ENCODE measurements around the gene FANCE. TPM values are rescaled to one million over a fixed set of nuclear protein-coding genes. Genes with fewer than 3 reads are reported as not detected.

FANCE gene
- total and polyA plus RNA-seq, 8 donors, result 5.4 to 13.7 (median 11.6) TPM

DNA sequence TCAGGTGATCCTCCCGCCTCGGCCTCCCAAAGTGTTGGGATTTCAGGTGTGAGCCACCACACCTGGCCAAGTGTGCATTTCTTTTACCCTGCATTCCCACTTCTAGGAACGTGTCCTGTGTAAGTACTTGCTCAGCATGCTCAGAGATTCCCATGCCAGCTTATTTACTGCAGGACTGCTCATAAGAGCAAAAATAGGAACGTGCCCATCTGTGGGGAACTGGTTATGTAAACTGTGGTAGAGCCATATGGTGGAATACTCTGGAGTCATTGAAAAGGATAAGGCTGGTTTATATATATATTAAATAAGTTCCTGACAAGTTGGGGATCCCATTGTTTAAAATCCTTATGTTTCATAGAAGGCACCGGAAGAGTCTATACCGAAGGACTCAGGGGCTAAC, 38.2 kb upstream of the FANCE start:
- intact Hi-C loops (cut with DNase I), result no loop called here
- Histone ChIP-seq H3K27ac (no peak overlapping the region), H3K27me3 (no peaks in the 10 kb centered on the region), H3K4me3 (no peak overlapping the region), H3K36me3 (peaks cover 0 to 55% of the 10 kb centered on the region in 2 donors), H3K9me3 (no peaks in the 10 kb centered on the region), H3K4me1 (peaks cover 3 to 25% of the 10 kb centered on the region in 2 donors)
- ATAC-seq (no peak), DNase-seq (no peak)
- TF ChIP-seq, protein P1, sequence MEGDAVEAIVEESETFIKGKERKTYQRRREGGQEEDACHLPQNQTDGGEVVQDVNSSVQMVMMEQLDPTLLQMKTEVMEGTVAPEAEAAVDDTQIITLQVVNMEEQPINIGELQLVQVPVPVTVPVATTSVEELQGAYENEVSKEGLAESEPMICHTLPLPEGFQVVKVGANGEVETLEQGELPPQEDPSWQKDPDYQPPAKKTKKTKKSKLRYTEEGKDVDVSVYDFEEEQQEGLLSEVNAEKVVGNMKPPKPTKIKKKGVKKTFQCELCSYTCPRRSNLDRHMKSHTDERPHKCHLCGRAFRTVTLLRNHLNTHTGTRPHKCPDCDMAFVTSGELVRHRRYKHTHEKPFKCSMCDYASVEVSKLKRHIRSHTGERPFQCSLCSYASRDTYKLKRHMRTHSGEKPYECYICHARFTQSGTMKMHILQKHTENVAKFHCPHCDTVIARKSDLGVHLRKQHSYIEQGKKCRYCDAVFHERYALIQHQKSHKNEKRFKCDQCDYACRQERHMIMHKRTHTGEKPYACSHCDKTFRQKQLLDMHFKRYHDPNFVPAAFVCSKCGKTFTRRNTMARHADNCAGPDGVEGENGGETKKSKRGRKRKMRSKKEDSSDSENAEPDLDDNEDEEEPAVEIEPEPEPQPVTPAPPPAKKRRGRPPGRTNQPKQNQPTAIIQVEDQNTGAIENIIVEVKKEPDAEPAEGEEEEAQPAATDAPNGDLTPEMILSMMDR (IDR thresholded peaks at IDR 0.05), result no peak

DNA sequence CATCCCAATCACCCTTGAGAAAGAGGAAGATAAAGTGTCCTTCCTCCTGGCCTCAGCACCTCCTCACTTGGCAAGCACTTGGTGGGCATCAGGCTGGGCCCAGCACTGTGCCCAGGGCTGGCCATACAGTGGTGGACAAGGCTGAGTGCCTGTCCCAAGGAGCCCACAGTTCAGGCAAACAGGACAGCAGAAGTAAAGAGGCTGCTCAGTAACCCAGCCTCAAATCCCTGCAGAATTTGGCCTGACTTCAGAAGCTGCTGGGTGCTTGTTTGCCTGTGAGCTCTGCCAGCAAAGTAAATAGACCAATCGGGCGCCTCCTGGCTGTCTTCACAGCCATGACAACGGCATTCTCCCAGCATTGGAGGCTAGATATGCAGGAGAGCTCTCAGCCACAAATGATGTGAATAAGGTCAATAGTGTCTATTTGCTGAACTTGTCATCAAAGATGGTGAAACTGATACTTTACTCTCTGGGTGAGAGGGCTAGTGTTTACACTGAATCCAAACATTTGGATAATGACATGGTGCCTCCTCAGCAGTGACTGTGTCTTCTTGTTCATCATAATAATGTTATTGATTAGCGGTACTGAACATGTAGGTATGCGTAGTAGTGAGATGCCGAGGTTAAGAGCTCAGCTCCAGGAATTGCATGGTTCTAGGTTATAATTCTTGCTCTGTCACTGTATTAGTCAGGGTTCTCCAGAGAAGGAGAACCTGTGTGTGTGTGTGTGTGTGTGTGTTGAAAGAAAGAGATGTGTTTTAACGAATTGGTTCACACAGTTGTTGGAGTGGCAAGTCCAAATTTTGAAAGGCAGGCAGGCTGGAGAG, 36.9 kb upstream of the FANCE start:
- ATAC-seq, result peak; percentile 90
- H3K36me3 ChIP-seq, result peaks cover 0 to 62% of the 10 kb centered on the region in 2 donors
- H3K9me3 ChIP-seq, result no peaks in the 10 kb centered on the region
- H3K4me3 ChIP-seq, result no peak overlapping the region
- intact Hi-C loops (cut with DNase I), result no loop called here
- TF ChIP-seq, protein P1 (IDR thresholded peaks at IDR 0.05), result peak; percentile 22 to 33
- no peak overlapping the region for H3K27ac ChIP-seq
- no peaks in the 10 kb centered on the region for H3K27me3 ChIP-seq
- H3K4me1 ChIP-seq, result peaks cover 3 to 35% of the 10 kb centered on the region in 2 donors
- peak in 3 of 4 donors; percentile 61 to 88 (median 69) for DNase-seq

DNA sequence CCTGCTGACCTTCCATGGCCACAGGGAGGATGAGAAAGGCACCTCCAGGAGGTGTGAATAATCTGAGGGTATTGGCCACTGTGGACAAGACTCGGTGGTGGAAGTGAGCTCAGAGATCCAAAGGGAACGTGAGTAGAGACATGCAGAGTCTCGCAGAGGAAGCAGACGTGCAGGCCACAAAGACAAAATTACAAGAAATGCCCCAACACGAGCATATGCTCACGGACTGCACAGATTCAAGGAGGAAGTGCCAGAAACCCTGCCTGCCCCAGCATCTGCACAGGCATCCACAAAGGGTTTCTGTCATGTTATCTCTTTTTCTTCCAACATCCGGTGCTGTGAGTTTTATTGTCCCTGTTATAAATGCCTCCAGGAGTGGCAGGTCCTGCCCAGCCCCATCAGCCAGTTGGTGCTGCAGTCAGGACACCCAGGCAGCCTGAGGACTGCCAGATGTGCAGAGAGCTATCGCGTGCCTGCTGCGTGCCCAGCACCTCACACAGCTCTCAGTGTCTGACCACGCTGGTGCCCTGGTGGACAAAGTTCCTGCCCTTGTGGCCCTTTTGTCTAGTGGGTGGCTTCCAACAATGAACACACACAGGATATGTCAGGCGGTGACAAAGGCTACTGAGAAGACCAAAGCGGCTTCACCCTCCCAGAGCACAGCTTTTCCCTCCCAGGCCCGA, 34.0 kb upstream of the FANCE start:
- H3K9me3 ChIP-seq, result no peaks in the 10 kb centered on the region
- ATAC-seq (no peak), DNase-seq (no peak)
- peaks cover 0 to 57% of the 10 kb centered on the region in 2 donors for H3K36me3 ChIP-seq
- H3K4me3 ChIP-seq, result no peak overlapping the region
- intact Hi-C loops (cut with DNase I), result no loop called here
- H3K4me1 ChIP-seq, result peaks cover 3 to 26% of the 10 kb centered on the region in 2 donors
- H3K27me3 ChIP-seq, result no peaks in the 10 kb centered on the region
- TF ChIP-seq, protein P1 (IDR thresholded peaks at IDR 0.05), result no peak
- H3K27ac ChIP-seq, result no peak overlapping the region

DNA sequence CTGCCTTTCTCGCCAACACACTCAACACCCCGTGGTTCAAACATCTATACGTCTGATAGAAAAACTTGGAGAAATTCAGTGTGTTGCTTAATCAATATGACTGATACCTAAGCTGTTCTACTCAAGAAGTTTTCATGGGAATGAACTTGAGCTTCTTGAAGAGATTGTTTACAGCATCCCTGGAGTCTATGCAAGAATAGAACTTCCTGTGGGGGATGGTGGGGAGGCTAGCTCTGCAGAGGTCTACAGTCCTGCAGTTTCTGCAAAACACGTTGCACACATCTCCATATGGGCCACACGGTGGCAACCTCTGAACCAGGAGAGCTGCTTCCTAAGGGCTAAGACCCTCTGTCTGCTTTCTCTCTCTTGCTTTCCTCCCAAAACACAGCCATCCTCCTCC, 32.7 kb upstream of the FANCE start:
- H3K27ac ChIP-seq, result no peak overlapping the region
- no peak for ATAC-seq
- intact Hi-C loops (cut with DNase I), result no loop called here

More for the DNA sequence above, 32.7 kb upstream of the FANCE start:
- Histone ChIP-seq H3K27me3 (no peaks in the 10 kb centered on the region), H3K4me1 (peaks cover 3 to 26% of the 10 kb centered on the region in 2 donors), H3K4me3 (no peak overlapping the region), H3K9me3 (no peaks in the 10 kb centered on the region), H3K36me3 (peaks cover 0 to 60% of the 10 kb centered on the region in 2 donors)
- peak in 2 of 4 donors; percentile 20 to 54 for DNase-seq
- TF ChIP-seq, protein P1 (IDR thresholded peaks at IDR 0.05), result no peak

Data from left lung (tissue), 10 donors.